ENCODE measurements around the gene SLC6A3.

SLC6A3 gene

DNA sequence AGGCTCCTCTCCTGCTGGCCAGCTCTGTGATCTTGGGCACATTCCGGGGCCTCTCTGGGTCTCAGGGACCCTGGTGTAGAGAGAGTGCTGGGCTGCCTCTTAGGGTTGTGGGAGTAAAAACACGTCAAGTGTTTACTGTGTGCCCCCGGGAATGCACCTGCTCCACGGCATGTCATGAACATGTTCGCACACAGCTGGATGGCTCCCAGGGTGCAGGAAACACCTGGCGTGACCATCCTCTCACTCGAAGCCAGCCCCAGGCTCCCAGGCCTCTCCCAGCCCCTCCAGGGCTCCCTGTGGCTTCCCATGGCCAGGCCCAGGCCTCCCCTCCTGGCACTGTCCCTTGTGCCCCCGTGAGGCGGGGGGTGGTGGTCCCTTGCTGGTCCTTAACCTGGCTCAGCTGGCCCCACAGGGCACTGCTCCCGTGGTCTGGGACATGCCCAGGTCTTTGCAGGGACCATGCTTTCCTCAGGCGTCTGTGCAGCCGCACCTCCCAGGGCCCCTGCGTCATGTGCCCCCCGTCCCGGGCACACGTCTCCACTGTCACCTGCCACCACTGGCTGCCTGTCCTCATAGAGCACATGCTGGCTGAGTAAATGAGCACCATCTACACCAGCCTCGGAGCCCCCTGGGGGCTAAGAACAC, 44.9 kb downstream of the SLC6A3 start:
- DNase-seq (ENCODE audit: extremely low read depth, low read depth): no peak

GRCh38 chr5:1399737-1400136, 45.5 kb downstream of the SLC6A3 start:
- no peak for DNase-seq (ENCODE audit: extremely low read depth, low read depth)
- TF ChIP-seq, protein P1, sequence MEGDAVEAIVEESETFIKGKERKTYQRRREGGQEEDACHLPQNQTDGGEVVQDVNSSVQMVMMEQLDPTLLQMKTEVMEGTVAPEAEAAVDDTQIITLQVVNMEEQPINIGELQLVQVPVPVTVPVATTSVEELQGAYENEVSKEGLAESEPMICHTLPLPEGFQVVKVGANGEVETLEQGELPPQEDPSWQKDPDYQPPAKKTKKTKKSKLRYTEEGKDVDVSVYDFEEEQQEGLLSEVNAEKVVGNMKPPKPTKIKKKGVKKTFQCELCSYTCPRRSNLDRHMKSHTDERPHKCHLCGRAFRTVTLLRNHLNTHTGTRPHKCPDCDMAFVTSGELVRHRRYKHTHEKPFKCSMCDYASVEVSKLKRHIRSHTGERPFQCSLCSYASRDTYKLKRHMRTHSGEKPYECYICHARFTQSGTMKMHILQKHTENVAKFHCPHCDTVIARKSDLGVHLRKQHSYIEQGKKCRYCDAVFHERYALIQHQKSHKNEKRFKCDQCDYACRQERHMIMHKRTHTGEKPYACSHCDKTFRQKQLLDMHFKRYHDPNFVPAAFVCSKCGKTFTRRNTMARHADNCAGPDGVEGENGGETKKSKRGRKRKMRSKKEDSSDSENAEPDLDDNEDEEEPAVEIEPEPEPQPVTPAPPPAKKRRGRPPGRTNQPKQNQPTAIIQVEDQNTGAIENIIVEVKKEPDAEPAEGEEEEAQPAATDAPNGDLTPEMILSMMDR (IDR thresholded peaks at IDR 0.05; ENCODE audit: low read depth, low read length): no peak

More for the DNA sequence above, 44.9 kb downstream of the SLC6A3 start:
- TF ChIP-seq, protein P1 (IDR thresholded peaks at IDR 0.05; ENCODE audit: low read depth, low read length): no peak

DNA sequence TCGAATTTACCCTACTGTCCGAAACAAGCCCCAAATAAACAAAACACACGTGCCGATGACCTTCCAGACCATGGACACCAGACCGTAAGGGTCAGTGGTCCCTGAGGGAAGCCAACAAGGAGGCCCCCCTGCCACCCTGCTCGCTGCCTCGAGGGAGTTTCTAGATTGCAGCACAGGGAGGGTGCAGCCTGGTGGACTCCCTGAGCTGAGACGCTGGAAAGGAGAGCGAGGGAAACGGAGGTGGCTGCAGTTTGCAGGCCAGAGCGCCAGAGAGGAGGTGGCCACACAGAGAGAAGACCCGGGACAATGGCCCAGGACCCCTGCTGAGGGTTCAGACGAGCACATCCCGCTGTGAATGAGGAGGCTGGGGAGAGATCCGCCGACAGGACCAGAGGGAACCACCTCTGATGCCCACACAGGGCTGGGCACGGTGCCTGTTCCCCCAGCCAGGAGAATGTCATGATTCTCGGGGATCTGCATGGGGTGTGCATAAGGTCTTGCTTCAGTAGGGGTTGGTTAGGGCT, 48.9 kb downstream of the SLC6A3 start:
- TF ChIP-seq, protein P1 (IDR thresholded peaks at IDR 0.05; ENCODE audit: low read depth, low read length): no peak
- DNase-seq (ENCODE audit: extremely low read depth, low read depth): no peak

GRCh38 chr5:1394881-1395860, 50.1 kb downstream of the SLC6A3 start:
- no peak for DNase-seq (ENCODE audit: extremely low read depth, low read depth)
- TF ChIP-seq, protein P1 (IDR thresholded peaks at IDR 0.05; ENCODE audit: low read depth, low read length): no peak

- no peak for DNase-seq (ENCODE audit: extremely low read depth, low read depth)
- TF ChIP-seq, protein P1 (IDR thresholded peaks at IDR 0.05; ENCODE audit: low read depth, low read length): no peak
These were observed 51.4 kb downstream of the SLC6A3 start for GRCh38 chr5:1393571-1394501.

DNA sequence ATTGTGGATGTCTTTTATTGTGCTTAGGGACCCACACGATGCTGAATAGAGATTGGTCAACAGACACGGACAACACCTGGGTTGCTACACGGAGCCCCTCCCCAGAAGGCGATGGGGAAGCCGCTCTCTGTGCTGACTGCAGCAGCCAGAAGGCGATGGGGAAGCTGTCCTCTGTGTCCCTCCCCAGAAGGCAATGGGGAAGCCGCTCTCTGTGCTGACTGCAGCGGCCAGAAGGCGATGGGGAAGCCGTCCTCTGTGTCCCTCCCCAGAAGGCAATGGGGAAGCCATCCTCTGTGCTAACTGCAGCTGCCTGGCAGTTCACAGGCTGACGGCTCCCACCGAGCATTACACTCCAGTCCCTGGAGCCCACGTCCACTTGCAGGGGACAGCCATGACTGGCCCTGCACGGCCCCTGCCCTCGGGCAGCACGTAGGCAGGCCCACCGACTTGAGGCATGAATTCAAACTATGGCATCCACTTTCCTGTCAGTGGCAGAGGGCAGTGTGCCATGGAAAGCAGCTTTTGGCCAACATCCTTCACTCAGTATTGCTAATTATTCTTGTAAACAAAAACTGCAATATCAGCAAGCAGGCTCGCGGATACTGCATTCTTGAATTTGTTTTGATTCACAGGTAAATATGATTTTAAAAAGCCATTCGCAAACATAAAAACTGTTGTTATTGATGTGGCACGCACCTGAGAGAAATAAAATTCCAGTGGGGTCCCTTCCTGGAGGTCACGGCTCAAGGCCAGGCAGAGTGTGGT, 52.3 kb downstream of the SLC6A3 start:
- TF ChIP-seq, protein P1 (IDR thresholded peaks at IDR 0.05; ENCODE audit: low read depth, low read length): no peak
- no peak for DNase-seq (ENCODE audit: extremely low read depth, low read depth)

Measured in AG09319 (cell line).